Stimulated activated effector memory CD8-positive, alpha-beta T cell treated with anti-CD3 and anti-CD28 coated beads, Interleukin-12 subunit alpha, Interleukin-12 subunit beta, amount 100 ng/mL, for 72 hours (primary cell): ENCODE results near the gene BAG3.
"Not testable (repeated sequence)": the region's sequence is repeated elsewhere in the genome, so short reads cannot be mapped to it uniquely, and the experiment has no call there.

Source experiments
- ATAC-seq: fragments of 150-1000 bp; cut with Tn5 transposase; 2 replicates; pipeline ENCODE4 v1.10.0; 2021
- DNase-seq, 2 donors: peaks; one replicate each; pipeline ENCODE4 v3.0.0; 2021 to 2022; ENCODE audit warnings: low spot score in 2 of 2
- H3K27ac Mint-ChIP-seq: one replicate; pipeline ENCODE4 v1.8.0; 2022; ENCODE audit warnings: mild to moderate bottlenecking, mixed read lengths
- H3K36me3 Mint-ChIP-seq: one replicate; pipeline ENCODE4 v1.8.0; 2022; ENCODE audit warnings: mild to moderate bottlenecking, mixed read lengths
- H3K4me1 Mint-ChIP-seq: one replicate; pipeline ENCODE4 v1.8.0; 2022; ENCODE audit warnings: mixed read lengths
- H3K4me3 Mint-ChIP-seq: one replicate; pipeline ENCODE4 v1.8.0; 2022; ENCODE audit warnings: mild to moderate bottlenecking, mixed read lengths
- H3K9me3 Mint-ChIP-seq: one replicate; pipeline ENCODE4 v1.8.0; 2022; ENCODE audit warnings: mixed read lengths

Gene BAG3

GRCh38 chr10:119650692-119651513 lies at the start of gene BAG3:
Gene BAG3, plus strand, starts transcription at chr10:119651380. Its CDS starts 296 bp downstream, at chr10:119651676.
- peaks cover 41% of the 10 kb centered on the region for H3K4me1 Mint-ChIP-seq
- peak within 1 kb of the TSS; percentile 98 for H3K27ac Mint-ChIP-seq
- H3K4me3 Mint-ChIP-seq = peak within 1 kb of the TSS; percentile 92
- peak; percentile 72 to 89 for DNase-seq
- ATAC-seq = peak; percentile 75
- H3K9me3 Mint-ChIP-seq = no peaks in the 10 kb centered on the region
- H3K36me3 Mint-ChIP-seq = peaks cover 10% of the 10 kb centered on the region

GRCh38 chr10:119602241-119603095 lies 48.7 kb upstream of the BAG3 start:
- Mint-ChIP-seq H3K4me1 (peaks cover 5% of the 10 kb centered on the region), H3K4me3 (no peak overlapping the region), H3K9me3 (no peaks in the 10 kb centered on the region), H3K27ac (no peak overlapping the region), H3K36me3 (no peaks in the 10 kb centered on the region)
- ATAC-seq (peak; percentile 79), DNase-seq (peak; percentile 25 to 63)

GRCh38 chr10:119604468-119604867 lies 46.7 kb upstream of the BAG3 start:
- no peak overlapping the region for H3K4me3 Mint-ChIP-seq
- no peak for DNase-seq
- H3K36me3 Mint-ChIP-seq = no peaks in the 10 kb centered on the region
- no peak for ATAC-seq
- peaks cover 12% of the 10 kb centered on the region for H3K4me1 Mint-ChIP-seq
- H3K27ac Mint-ChIP-seq = no peak overlapping the region
- no peaks in the 10 kb centered on the region for H3K9me3 Mint-ChIP-seq

- no peak overlapping the region for H3K4me3 Mint-ChIP-seq
- ATAC-seq (peak; percentile 57), DNase-seq (no peak)
- H3K36me3 Mint-ChIP-seq = no peaks in the 10 kb centered on the region
- H3K4me1 Mint-ChIP-seq = peaks cover 12% of the 10 kb centered on the region
- H3K27ac Mint-ChIP-seq = peak overlapping the region; percentile 65
- H3K9me3 Mint-ChIP-seq = no peaks in the 10 kb centered on the region
Measured at GRCh38 chr10:119608316-119609155, 42.6 kb upstream of the BAG3 start.

- DNase-seq = no peak
- peaks cover 12% of the 10 kb centered on the region for H3K4me1 Mint-ChIP-seq
- H3K4me3 Mint-ChIP-seq = no peak overlapping the region
- H3K27ac Mint-ChIP-seq = no peak overlapping the region
- no peaks in the 10 kb centered on the region for H3K9me3 Mint-ChIP-seq
- no peaks in the 10 kb centered on the region for H3K36me3 Mint-ChIP-seq
- no peak for ATAC-seq
Measured at GRCh38 chr10:119609516-119609915, 41.7 kb upstream of the BAG3 start.

GRCh38 chr10:119611433-119611832 lies 39.7 kb upstream of the BAG3 start:
- DNase-seq (no peak), ATAC-seq (no peak)
- no peaks in the 10 kb centered on the region for H3K36me3 Mint-ChIP-seq
- no peak overlapping the region for H3K4me3 Mint-ChIP-seq
- no peak overlapping the region for H3K27ac Mint-ChIP-seq
- no peaks in the 10 kb centered on the region for H3K9me3 Mint-ChIP-seq
- peaks cover 12% of the 10 kb centered on the region for H3K4me1 Mint-ChIP-seq

GRCh38 chr10:119613741-119614140 lies 37.4 kb upstream of the BAG3 start:
- H3K9me3 Mint-ChIP-seq = no peaks in the 10 kb centered on the region
- DNase-seq (no peak), ATAC-seq (no peak)
- H3K36me3 Mint-ChIP-seq = no peaks in the 10 kb centered on the region
- no peak overlapping the region for H3K4me3 Mint-ChIP-seq
- peaks cover 6% of the 10 kb centered on the region for H3K4me1 Mint-ChIP-seq
- H3K27ac Mint-ChIP-seq = no peak overlapping the region

GRCh38 chr10:119614686-119615085 lies 36.5 kb upstream of the BAG3 start:
- ATAC-seq = no peak
- no peak overlapping the region for H3K27ac Mint-ChIP-seq

GRCh38 chr10:119616882-119617570 lies 34.2 kb upstream of the BAG3 start:
- H3K9me3 Mint-ChIP-seq = no peaks in the 10 kb centered on the region

More at GRCh38 chr10:119614686-119615085, 36.5 kb upstream of the BAG3 start:
- DNase-seq = no peak
- Mint-ChIP-seq H3K36me3 (no peaks in the 10 kb centered on the region), H3K4me1 (no peaks in the 10 kb centered on the region), H3K9me3 (no peaks in the 10 kb centered on the region), H3K4me3 (no peak overlapping the region)

GRCh38 chr10:119619215-119619614 lies 32.0 kb upstream of the BAG3 start:
- no peak for ATAC-seq
- DNase-seq = no peak
- Mint-ChIP-seq H3K36me3 (no peaks in the 10 kb centered on the region), H3K4me3 (no peak overlapping the region), H3K9me3 (no peaks in the 10 kb centered on the region), H3K27ac (no peak overlapping the region), H3K4me1 (no peaks in the 10 kb centered on the region)

More at GRCh38 chr10:119616882-119617570, 34.2 kb upstream of the BAG3 start:
- Mint-ChIP-seq H3K36me3 (no peaks in the 10 kb centered on the region), H3K4me1 (no peaks in the 10 kb centered on the region), H3K4me3 (no peak overlapping the region), H3K27ac (no peak overlapping the region)
- ATAC-seq (no peak), DNase-seq (no peak)

- not testable (repeated sequence) for H3K4me1 Mint-ChIP-seq, H3K36me3 Mint-ChIP-seq, ATAC-seq, DNase-seq, H3K9me3 Mint-ChIP-seq, H3K27ac Mint-ChIP-seq, H3K4me3 Mint-ChIP-seq
Measured at GRCh38 chr10:119619811-119620210, 31.4 kb upstream of the BAG3 start.

GRCh38 chr10:119620241-119621077 lies 30.7 kb upstream of the BAG3 start:
- Mint-ChIP-seq H3K27ac (no peak overlapping the region), H3K9me3 (no peaks in the 10 kb centered on the region), H3K36me3 (no peaks in the 10 kb centered on the region), H3K4me3 (no peak overlapping the region), H3K4me1 (no peaks in the 10 kb centered on the region)
- no peak for ATAC-seq
- DNase-seq = no peak

GRCh38 chr10:119621078-119621384 lies 30.1 kb upstream of the BAG3 start:
- Mint-ChIP-seq H3K4me1 (no peaks in the 10 kb centered on the region), H3K4me3 (no peak overlapping the region), H3K36me3 (no peaks in the 10 kb centered on the region), H3K9me3 (no peaks in the 10 kb centered on the region), H3K27ac (no peak overlapping the region)
- DNase-seq (no peak), ATAC-seq (no peak)
